HG02678 (cell line): Measurements from ENCODE around the gene ARHGEF28.

ENCODE experiments used
- ATAC-seq: cut with Tn5 transposase; IDR thresholded peaks from one replicate; pipeline ENCODE4 v1.9.1; 2021; ENCODE audit warnings: mild to moderate bottlenecking, moderate library complexity; ENCODE audit not compliant: unreplicated experiment

The ARHGEF28 gene

GRCh38 chr5:73952872-73953271, 326.9 kb downstream of the ARHGEF28 start:
- no peak for ATAC-seq

- no peak for ATAC-seq
These were observed 328.4 kb downstream of the ARHGEF28 start for GRCh38 chr5:73954381-73954780.

GRCh38 chr5:73955271-73955846, 329.4 kb downstream of the ARHGEF28 start:
- ATAC-seq, result no peak

GRCh38 chr5:73957397-73958001, 331.5 kb downstream of the ARHGEF28 start:
- ATAC-seq, result no peak

GRCh38 chr5:73958037-73958436, 332.0 kb downstream of the ARHGEF28 start:
- no peak for ATAC-seq

- ATAC-seq, result no peak
These were observed 334.0 kb downstream of the ARHGEF28 start for GRCh38 chr5:73960023-73960422.

- no peak for ATAC-seq
These were observed 334.4 kb downstream of the ARHGEF28 start for GRCh38 chr5:73960426-73960825.

- no peak for ATAC-seq
These were observed 336.9 kb downstream of the ARHGEF28 start for GRCh38 chr5:73962801-73963425.

GRCh38 chr5:73964352-73964865, 338.4 kb downstream of the ARHGEF28 start:
- ATAC-seq, result no peak

- ATAC-seq, result no peak
These were observed 340.5 kb downstream of the ARHGEF28 start for GRCh38 chr5:73966451-73966850.

GRCh38 chr5:73967347-73967746, 341.4 kb downstream of the ARHGEF28 start:
- no peak for ATAC-seq

GRCh38 chr5:73968246-73968645, 342.2 kb downstream of the ARHGEF28 start:
- no peak for ATAC-seq

GRCh38 chr5:73968729-73969128, 342.7 kb downstream of the ARHGEF28 start:
- no peak for ATAC-seq

- ATAC-seq, result no peak
These were observed 343.4 kb downstream of the ARHGEF28 start for GRCh38 chr5:73969195-73970036.

- ATAC-seq, result no peak
These were observed 345.3 kb downstream of the ARHGEF28 start for GRCh38 chr5:73971326-73971725.

GRCh38 chr5:73973135-73973534, 347.1 kb downstream of the ARHGEF28 start:
- no peak for ATAC-seq

GRCh38 chr5:73974871-73975360, 348.9 kb downstream of the ARHGEF28 start:
- ATAC-seq, result no peak

- ATAC-seq, result no peak
These were observed 349.8 kb downstream of the ARHGEF28 start for GRCh38 chr5:73975845-73976244.

GRCh38 chr5:73977146-73977545, 351.1 kb downstream of the ARHGEF28 start:
- no peak for ATAC-seq

- no peak for ATAC-seq
These were observed 353.3 kb downstream of the ARHGEF28 start for GRCh38 chr5:73979321-73979720.

- ATAC-seq, result no peak
These were observed 355.7 kb downstream of the ARHGEF28 start for GRCh38 chr5:73981704-73982103.
